Fibroblast of upper back skin (primary cell): ENCODE results near the gene TBC1D17.

Source experiments
- DNase-seq: peaks from one replicate; pipeline ENCODE4 v3.0.0-alpha.2; 2013

TBC1D17 gene

GRCh38 chr19:49877020-49877878, at the start of gene TBC1D17, which contains the start of gene AKT1S1:
Gene TBC1D17, plus strand, starts transcription at chr19:49877702. Its CDS starts 22 bp downstream, at chr19:49877724.
Gene AKT1S1, minus strand, starts transcription at chr19:49877355. Its CDS starts 4,060 bp downstream, at chr19:49873295.
- DNase-seq: peak; percentile 100

DNA sequence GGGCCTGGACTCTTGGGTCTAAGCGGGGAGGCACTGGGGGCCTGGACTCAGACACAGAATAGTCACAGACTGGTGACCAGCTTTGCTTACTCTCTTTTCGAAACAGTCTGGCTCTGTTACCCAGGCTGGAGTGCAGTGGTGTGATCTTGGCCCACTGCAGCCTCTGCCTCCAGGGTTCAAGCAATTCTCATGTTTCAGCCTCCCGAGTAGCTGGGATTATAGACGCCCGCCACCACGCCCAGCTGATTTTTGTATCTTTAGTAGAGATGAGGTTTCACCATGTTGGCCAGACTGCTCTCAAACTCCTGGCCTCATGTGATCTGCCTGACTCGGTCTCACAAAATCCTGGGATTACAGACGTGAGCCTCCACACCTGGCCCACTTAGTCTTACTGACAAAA, 48.3 kb upstream of the TBC1D17 start:
- no peak for DNase-seq

GRCh38 chr19:49829721-49830120, 47.8 kb upstream of the TBC1D17 start:
- no peak for DNase-seq

DNA sequence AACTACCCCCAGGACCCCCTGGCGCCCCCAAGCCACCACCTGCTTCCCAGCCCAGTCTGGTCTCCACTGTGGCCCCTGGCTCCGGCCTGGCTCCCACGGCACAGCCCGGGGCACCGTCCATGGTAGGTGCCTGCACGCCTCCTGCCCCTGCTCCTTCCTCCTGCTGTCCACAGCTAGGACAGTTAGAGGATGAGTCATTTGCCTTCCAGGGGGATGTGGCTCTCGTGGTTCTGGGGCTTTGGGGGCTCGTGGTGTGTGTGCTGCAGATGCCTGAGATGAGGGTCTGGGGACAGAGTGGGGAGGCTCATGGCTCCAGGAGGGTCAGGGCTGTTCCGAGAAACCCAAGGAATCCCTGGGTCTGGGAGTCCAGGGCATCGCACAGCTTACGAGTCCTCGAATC, 46.7 kb upstream of the TBC1D17 start:
- DNase-seq: no peak

DNA sequence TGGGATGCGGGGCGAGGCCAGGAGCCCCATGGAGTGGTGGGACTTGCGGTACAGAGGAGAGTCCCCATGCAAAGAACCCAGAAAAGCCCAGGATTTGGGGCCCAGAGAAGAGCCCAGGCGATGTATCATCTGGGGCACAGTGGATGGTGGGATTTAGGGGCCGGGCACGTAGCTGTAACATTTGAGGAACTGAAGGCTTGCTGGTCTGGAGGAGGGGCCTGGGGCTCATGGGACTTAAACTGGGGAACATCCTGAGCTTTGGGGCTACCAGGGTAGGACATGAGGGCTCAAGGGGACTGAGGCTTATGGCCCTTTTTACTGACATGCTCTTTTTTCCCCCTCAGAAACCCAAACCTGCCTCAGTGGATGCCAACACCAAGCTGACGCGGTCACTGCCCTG, 45.9 kb upstream of the TBC1D17 start:
- no peak for DNase-seq

DNA sequence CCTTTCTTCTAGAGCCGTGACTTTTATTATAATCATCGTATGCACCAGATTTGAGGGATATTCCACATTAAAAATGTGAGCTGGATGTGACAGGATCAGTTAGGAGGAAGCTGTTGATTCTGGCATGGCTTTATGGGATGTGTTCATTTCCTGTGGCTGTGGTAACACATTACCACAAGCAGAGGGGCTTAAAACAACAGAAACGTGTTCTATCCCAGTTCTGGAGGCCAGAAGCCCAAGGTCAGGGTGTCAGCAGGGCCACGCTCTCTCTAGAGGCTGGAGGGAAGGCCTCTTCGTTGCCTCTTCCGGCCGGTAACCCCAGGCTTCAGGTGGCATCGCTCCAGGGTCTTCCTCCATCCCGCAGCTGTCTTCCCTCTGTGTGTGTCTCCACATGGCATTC, 44.9 kb upstream of the TBC1D17 start:
- no peak for DNase-seq

DNA sequence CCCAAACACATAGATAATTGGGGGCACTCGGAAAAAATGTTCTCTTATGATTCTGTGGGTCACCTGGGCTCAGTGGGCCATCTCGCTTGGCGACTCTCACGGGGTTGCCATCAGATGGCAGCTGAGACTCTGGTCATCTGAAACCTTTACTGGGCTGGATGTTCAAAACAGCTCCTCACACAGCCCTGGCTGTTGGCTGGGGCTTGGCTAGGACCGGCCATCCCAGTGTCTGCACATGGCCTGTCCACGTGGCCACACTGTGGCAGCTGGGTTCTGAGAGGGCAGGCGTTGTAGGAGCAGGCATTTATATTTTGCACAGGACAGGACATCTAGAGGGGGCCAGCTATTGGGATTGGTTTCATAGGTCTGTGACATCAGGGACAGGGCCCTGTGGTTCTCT, 43.9 kb upstream of the TBC1D17 start:
- no peak for DNase-seq

GRCh38 chr19:49835562-49835961, 41.9 kb upstream of the TBC1D17 start:
- no peak for DNase-seq

DNA sequence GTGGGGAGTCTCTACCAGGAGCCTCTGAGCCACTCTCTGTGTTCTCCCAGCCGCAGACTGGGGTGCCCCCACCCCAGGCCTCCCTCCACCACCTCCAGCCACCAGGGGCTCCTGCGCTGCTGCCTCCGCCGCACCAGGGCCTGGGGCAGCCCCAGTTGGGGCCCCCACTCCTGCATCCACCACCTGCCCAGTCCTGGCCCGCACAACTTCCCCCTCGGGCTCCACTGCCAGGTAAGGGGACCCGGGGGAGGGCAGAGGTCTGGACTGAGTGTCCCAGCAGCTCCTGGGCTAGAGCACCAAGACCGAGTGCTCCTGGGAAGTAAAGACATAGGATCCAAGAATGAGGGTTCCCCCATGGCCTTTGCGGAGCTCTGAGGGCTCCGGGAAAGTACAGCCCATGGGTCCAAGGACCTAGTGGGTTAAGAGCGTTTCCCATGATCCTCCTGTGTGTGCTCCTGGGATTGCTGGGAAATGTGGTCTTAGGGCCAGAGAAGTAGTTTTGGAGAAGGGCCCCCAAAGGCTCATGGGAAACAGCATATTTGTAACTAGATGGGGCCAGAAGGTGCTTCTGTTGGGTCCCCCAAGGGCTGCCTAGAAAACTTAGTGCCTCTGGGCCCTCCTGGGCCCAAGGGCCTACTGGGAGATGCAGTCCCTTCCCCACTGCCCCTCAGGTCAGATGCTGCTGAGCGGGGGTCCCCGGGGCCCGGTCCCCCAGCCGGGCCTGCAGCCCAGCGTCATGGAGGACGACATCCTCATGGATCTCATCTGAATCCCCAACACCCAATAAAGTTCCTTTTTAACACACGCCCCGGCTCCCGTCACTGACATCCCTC, 41.1 kb upstream of the TBC1D17 start:
- no peak for DNase-seq

- no peak for DNase-seq
Observed at GRCh38 chr19:49837009-49837310, 40.5 kb upstream of the TBC1D17 start.

GRCh38 chr19:49837425-49837824, 40.1 kb upstream of the TBC1D17 start:
- DNase-seq: no peak

- no peak for DNase-seq
Observed at GRCh38 chr19:49838885-49839588, 38.5 kb upstream of the TBC1D17 start.

- no peak for DNase-seq
Observed at GRCh38 chr19:49839713-49840112, 37.8 kb upstream of the TBC1D17 start.

DNA sequence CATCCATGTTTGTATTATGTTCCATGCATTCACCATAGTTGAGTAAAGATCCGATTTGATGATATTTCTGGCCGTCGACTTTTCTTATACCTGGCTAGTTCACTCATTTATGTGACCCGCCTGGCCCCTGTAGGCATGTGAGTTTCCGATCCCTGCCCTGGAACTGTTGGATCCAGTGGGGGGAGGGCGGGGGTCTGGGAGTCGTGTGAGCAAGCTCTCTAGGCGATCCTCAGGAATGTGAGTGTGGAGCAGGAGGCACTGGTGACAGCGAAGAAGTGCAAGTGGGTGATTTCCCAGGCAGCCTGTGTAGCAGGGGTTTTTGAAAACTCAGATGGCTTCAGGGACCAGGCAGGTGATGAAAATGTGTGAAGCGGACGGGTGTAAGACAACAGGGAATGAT, 37.2 kb upstream of the TBC1D17 start:
- DNase-seq: no peak

- no peak for DNase-seq
Observed at GRCh38 chr19:49840736-49841249, 36.7 kb upstream of the TBC1D17 start.

GRCh38 chr19:49843265-49843664, 34.2 kb upstream of the TBC1D17 start:
- DNase-seq: no peak

GRCh38 chr19:49844138-49845095, 33.1 kb upstream of the TBC1D17 start:
- no peak for DNase-seq

DNA sequence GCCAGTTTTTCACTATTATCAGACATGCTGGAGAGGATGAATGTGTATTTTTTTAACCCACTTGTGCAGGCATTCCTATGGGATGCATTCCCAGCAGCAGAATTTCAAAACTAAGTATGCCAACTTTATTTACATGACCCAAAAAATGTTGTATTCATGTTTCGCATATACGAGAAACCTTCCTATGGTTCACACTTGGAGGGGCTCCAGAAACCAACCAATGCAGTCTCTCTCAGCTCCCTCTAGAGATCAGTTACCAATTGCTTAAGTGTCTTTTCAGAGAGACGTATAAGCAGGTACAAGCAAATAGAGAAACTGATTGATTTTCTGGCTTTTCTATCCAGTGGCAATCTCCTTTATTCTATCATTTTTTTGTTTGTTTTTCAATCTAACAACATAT, 32.1 kb upstream of the TBC1D17 start:
- DNase-seq: no peak

DNA sequence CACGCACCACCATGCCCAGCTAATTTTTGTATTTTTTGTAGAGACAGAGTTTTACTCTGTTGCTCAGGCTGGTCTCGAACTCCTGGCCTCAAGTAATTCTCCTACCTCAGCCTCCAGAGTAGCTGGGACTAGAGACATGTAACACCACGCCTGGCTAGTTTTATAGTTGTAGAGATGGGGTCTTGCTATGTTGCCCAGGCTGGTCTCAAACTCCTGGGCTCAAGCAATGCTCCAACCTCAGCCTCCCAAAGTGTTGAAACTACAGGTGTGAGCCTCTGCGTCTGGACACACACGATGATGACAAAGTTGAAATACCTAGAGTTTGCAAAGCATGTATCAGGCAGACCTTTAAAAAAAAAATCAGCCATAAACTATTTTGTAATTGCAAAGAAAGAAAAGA, 31.1 kb upstream of the TBC1D17 start:
- no peak for DNase-seq

GRCh38 chr19:49847731-49848696, 29.5 kb upstream of the TBC1D17 start:
- DNase-seq: peak; percentile 78

GRCh38 chr19:49848938-49849337, 28.6 kb upstream of the TBC1D17 start:
- no peak for DNase-seq
